Uterus (tissue), 4 donors: ENCODE data around the gene OR2B2. TPM values are rescaled to one million over a fixed set of nuclear protein-coding genes. Genes with fewer than 3 reads are reported as not detected.
A peak's percentile ranks its signal among the peaks of the same experiment; 100 is the strongest.

Source experiments
- DNase-seq, 2 donors: peaks; one replicate each; pipeline ENCODE4 v3.0.0-alpha.2; 2019 to 2020
- H3K27ac ChIP-seq, 2 donors: fragments of 200-600 bp; sonication (generic); 1 replicate in 1 of 2; 2 replicates in 1 of 2; pipeline ENCODE4 v1.5.1; 2016 to 2018
- H3K27me3 ChIP-seq, 2 donors: fragments of 200-600 bp; sonication (generic); one replicate each; pipeline ENCODE4 v1.5.1; 2018 to 2019; ENCODE audit warnings: control low read depth in 1 of 2
- H3K36me3 ChIP-seq, 2 donors: fragments of 200-600 bp; sonication (generic); one replicate each; pipeline ENCODE4 v1.5.1; 2019; ENCODE audit warnings: control low read depth in 1 of 2
- H3K4me1 ChIP-seq, 2 donors: fragments of 200-600 bp; sonication (generic); one replicate each; pipeline ENCODE4 v1.5.1; 2018 to 2019; ENCODE audit warnings: control low read depth in 1 of 2
- H3K4me3 ChIP-seq, 2 donors: fragments of 200-600 bp; sonication (generic); 1 replicate in 1 of 2; 2 replicates in 1 of 2; pipeline ENCODE4 v1.5.1; 2018 to 2019; ENCODE audit warnings: mild to moderate bottlenecking in 1 of 2
- H3K9me3 ChIP-seq, 2 donors: fragments of 200-600 bp; sonication (generic); one replicate each; pipeline ENCODE4 v1.5.1; 2019; ENCODE audit warnings: control low read depth in 1 of 2
- CTCF ChIP-seq, 4 experiments: fragments of 200-600 bp in 2 of 4; fragments of 450-650 bp in 2 of 4; sonication (generic) in 2 of 4; IDR thresholded peaks; one replicate each; pipeline ENCODE4 v1.5.1; 2016 to 2019; ENCODE audit warnings: antibody characterized with exemption in 4 of 4, mild to moderate bottlenecking in 2 of 4, moderate library complexity in 1 of 4
- POLR2A ChIP-seq, 2 donors: fragments of 450-650 bp; IDR thresholded peaks; one replicate each; pipeline ENCODE4 v1.6.1; 2016; ENCODE audit warnings: antibody characterized with exemption in 2 of 2, mild to moderate bottlenecking in 1 of 2, moderate library complexity in 1 of 2
- intact Hi-C: fragments of 100-400 bp; cut with DNase I; formaldehyde crosslinking; loops from one replicate; pipeline ENCODE4 v1.15.1; 2023; ENCODE audit warnings: low total_unique reads
- total RNA-seq, 4 donors: library from RNA; depleted of rRNA in 3 of 4; stranded (reverse); fragments of >200 nt in 3 of 4; gene quantifications; one replicate each; pipeline versions ENCODE4 v1.1.0 to v1.2.4, GENCODE V29; 2014 to 2023
- donor health status: DM: yes; HTN: yes; CAD: no.

OR2B2 gene
- total RNA-seq, 4 donors from 2014 or later, result not detected

GRCh38 chr6:27892649-27893058 is 19.5 kb downstream of the OR2B2 start:
- Histone ChIP-seq H3K4me1 (peaks cover 0 to 5% of the 10 kb centered on the region in 2 donors), H3K4me3 (peak overlapping the region; percentile 67 to 68), H3K27me3 (peaks cover 22 to 42% of the 10 kb centered on the region in 2 donors), H3K9me3 (no peaks in the 10 kb centered on the region), H3K27ac (peak overlapping the region in 1 of 2 donors; percentile 13), H3K36me3 (no peaks in the 10 kb centered on the region)
- DNase-seq, result no peak
- TF ChIP-seq POLR2A (IDR thresholded peaks at IDR 0.05), result no peak
- TF ChIP-seq CTCF (IDR thresholded peaks at IDR 0.05), result no peak
- intact Hi-C loops, result loop anchor here (10.0 kb wide), 1 partner anchor 118 kb away; no protein-coding TSS in a partner anchor

- Histone ChIP-seq H3K4me1 (peaks cover 0 to 5% of the 10 kb centered on the region in 2 donors), H3K4me3 (no peak overlapping the region), H3K36me3 (no peaks in the 10 kb centered on the region), H3K27ac (no peak overlapping the region), H3K27me3 (peaks cover 22 to 45% of the 10 kb centered on the region in 2 donors), H3K9me3 (no peaks in the 10 kb centered on the region)
- DNase-seq, result no peak
- TF ChIP-seq POLR2A (IDR thresholded peaks at IDR 0.05) (no peak), CTCF (IDR thresholded peaks at IDR 0.05) (no peak)
- intact Hi-C loops, result loop anchor here (10.0 kb wide), 1 partner anchor 117 kb away; no protein-coding TSS in a partner anchor
These were observed 20.8 kb downstream of the OR2B2 start for GRCh38 chr6:27891320-27891875.

GRCh38 chr6:27890445-27891319 is 21.5 kb downstream of the OR2B2 start:
- Histone ChIP-seq H3K27me3 (peaks cover 22 to 45% of the 10 kb centered on the region in 2 donors), H3K9me3 (no peaks in the 10 kb centered on the region), H3K4me1 (peaks cover 0 to 5% of the 10 kb centered on the region in 2 donors), H3K4me3 (peak overlapping the region in 1 of 2 donors; percentile 3), H3K36me3 (no peaks in the 10 kb centered on the region), H3K27ac (no peak overlapping the region)
- intact Hi-C loops, result loop anchor here (10.0 kb wide), 1 partner anchor 116 kb away; no protein-coding TSS in a partner anchor
- peak in 1 of 2 donors; percentile 25 for TF ChIP-seq POLR2A (IDR thresholded peaks at IDR 0.05)
- no peak for TF ChIP-seq CTCF (IDR thresholded peaks at IDR 0.05)
- no peak for DNase-seq

GRCh38 chr6:27889628-27890444 is 22.4 kb downstream of the OR2B2 start:
- Histone ChIP-seq H3K9me3 (no peaks in the 10 kb centered on the region), H3K27me3 (peaks cover 22 to 45% of the 10 kb centered on the region in 2 donors), H3K4me1 (peaks cover 0 to 5% of the 10 kb centered on the region in 2 donors), H3K36me3 (no peaks in the 10 kb centered on the region), H3K27ac (no peak overlapping the region), H3K4me3 (peak overlapping the region in 1 of 2 donors; percentile 3)
- no peak for DNase-seq
- intact Hi-C loops, result loop anchor here (10.0 kb wide), 1 partner anchor 115 kb away; no protein-coding TSS in a partner anchor
- TF ChIP-seq POLR2A (IDR thresholded peaks at IDR 0.05), result no peak

- DNase-seq, result no peak
- no peaks in the 10 kb centered on the region for H3K36me3 ChIP-seq
- H3K27ac ChIP-seq, result no peak overlapping the region
- TF ChIP-seq POLR2A (IDR thresholded peaks at IDR 0.05) (no peak), CTCF (IDR thresholded peaks at IDR 0.05) (no peak)
- intact Hi-C loops, result no loop called here
- H3K4me1 ChIP-seq, result peaks cover 0 to 5% of the 10 kb centered on the region in 2 donors
- peaks cover 22 to 45% of the 10 kb centered on the region in 2 donors for H3K27me3 ChIP-seq
- no peak overlapping the region for H3K4me3 ChIP-seq
- no peaks in the 10 kb centered on the region for H3K9me3 ChIP-seq
These were observed 22.9 kb downstream of the OR2B2 start for GRCh38 chr6:27889275-27889627.
